Myometrial cell (primary cell): ENCODE results near the gene ZNF792. TPM values are rescaled to one million over a fixed set of nuclear protein-coding genes. Genes with fewer than 3 reads are reported as not detected.

Experiments used
- total RNA-seq: library from RNA; depleted of rRNA; stranded (reverse); fragments of >200 nt; gene quantifications from 2 replicates; pipeline ENCODE4 v1.2.3, GENCODE V29; 2015

The ZNF792 gene
- total RNA-seq: 1.2 and 2.1 TPM in 2 replicates

DNA sequence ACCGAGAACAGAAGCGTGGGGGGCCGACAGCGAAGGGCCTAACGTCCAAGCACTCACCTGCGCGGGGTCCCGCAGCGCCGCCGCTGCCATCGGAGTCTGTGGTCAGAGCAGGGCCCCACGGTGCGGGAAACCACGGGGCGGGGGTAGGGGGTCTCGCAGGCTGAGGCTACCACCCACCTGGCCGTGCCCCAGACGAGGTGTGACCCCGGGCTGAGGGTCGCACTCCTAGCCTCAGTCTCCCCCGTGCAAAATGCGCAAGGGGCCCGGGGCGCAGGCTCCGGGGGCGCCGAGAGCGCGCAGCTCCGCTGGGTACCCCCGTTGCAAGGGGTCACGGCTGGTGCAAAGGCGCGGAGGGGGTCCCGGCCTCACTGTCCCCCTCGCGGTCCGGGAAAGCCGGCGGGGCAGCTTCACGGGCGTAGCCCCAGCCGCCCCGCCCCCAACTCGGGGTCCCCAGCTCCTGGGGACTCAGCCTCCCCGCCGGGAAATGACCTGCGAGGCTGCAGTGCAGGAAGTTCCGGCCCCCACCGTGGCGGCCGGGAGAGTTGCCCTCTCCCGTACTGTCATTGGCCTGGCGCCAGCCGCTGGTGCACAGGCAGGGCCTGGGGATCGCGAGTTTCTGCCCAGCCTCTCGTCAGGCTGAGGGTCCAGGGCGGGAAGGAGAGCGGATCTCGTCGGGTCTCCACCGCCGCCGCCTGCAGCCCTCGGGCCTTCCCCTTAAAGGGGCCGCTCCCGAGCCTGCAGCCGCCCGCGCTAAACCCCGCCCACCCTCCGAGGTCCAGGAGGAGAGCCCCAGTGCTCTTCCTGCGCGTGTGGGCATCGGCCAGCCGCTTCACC, at the start of gene ZNF792:
Gene ZNF792, minus strand, starts transcription at position 657 of the 834 bp plus-strand sequence. Its CDS starts 567 bp downstream, at position 90.

DNA sequence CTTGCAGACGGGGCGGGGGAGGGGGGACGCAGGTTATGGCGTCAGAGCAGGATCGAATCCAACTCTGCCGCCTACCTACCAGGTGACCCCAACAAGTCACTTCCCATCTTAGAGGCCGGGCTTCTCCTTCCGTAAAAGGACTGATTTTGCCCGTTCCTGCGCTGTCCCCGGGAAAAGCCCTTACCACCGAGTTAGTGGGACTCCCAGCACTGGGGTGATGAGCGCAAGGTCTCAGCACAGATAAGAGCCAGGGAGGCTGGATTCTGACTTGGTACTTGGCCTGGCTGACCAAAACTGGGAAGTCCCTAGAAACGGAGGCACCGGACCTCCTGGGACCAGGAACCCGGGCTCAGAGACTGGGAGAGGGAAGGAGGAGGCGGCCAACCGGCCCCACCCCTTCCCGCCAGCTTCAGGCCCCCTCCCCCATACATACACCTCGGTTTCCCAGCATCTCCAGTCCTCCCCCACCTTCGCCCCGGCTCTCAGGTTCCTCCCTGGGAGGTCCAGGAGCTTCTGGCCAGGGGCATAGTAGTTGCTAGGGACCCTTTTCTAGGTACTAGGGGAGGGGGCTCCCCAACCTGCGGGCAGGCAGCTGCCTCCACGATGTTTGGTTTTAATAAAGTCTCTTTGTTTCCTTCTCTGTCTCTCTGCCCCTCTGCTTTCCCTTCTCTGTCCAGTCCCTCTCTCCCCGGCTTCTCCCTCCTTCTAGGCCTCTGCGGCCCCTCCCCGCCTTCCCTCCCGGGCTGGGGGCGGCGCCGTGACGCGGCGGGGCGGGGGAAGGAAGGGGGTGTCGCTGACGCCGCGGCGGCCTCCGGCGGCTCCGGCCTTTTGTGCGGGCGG, 35.7 kb upstream of the ZNF792 start, which contains the start of gene GRAMD1A:
Gene GRAMD1A, plus strand, starts transcription at position 826 of the 840 bp plus-strand sequence. CDS start 156 bp downstream, outside the sequence.

DNA sequence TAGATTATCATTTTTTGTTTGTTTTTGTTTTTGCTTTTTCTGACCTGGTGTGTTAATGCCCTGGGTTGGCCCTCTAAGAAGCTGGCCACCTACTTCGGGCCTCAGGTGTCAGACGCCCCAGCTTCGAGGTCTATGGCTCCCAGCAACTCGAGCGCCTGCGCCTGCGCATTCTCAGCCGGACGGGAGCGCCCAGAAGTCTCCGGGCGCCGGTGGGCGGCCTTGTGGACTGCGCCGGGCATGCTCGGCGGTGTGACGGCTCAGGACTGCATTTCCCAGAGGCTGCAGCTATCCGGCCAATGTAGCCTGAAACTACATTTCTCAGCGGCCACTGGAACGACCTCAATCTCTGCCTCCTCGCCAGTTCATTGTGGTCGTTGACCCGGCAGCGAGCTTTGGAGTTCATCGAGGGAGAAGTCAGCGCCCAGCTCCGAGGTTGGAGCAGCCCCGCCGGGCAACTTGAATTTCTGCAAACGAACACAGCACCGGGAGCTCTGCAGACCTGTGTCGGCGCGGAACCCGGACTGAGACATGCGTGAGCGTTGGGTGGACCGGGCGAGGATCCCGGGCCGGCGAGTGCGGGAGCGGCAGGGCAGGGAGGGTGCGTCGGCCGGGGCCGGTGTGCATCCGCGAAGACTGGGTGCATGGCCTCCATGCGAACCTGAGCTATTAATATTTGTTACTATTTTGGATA, 37.2 kb downstream of the ZNF792 start, which contains the start of gene ZNF30:
Gene ZNF30, plus strand, starts transcription at position 219 of the 691 bp plus-strand sequence. CDS start 3,045 bp downstream, outside the sequence.

Other genes starting within 250 kb of the ZNF792 start
- 4.3 and 11.8 TPM in 2 replicates for gene ZNF181, start 230.0 kb downstream of the ZNF792 start, total RNA-seq
- gene ZNF599, start 191.0 kb downstream of the ZNF792 start, total RNA-seq: 13.5 and 14.4 TPM in 2 replicates
- gene ZNF30, start 37.3 kb downstream of the ZNF792 start, total RNA-seq: 2.0 and 2.3 TPM in 2 replicates
- 28.0 and 33.1 TPM in 2 replicates for gene GRAMD1A, start 36.1 kb upstream of the ZNF792 start, total RNA-seq
- 7.5 and 11.3 TPM in 2 replicates for gene SCN1B, start 66.2 kb upstream of the ZNF792 start, total RNA-seq
- gene HPN, start 77.5 kb upstream of the ZNF792 start, total RNA-seq: not detected in 2 replicates
- not detected in 2 replicates for gene FXYD3, start 151.6 kb upstream of the ZNF792 start, total RNA-seq
- not detected in 2 replicates for gene LGI4, start 170.8 kb upstream of the ZNF792 start, total RNA-seq
- not detected in 2 replicates for gene FXYD1, start 174.6 kb upstream of the ZNF792 start, total RNA-seq
- not detected in 2 replicates for gene FXYD7, start 179.0 kb upstream of the ZNF792 start, total RNA-seq
- gene FXYD5, start 190.5 kb upstream of the ZNF792 start, total RNA-seq: 158 and 167 TPM in 2 replicates